Activated CD4-positive, CD25-positive, alpha-beta regulatory T cell treated with anti-CD3 and anti-CD28 coated beads, Interleukin-2, amount 50 U/mL, for 72 hours (primary cell): ENCODE data around the gene TBC1D22A.

Source experiments
- DNase-seq: peaks from one replicate; pipeline ENCODE4 v3.0.0; 2021

TBC1D22A gene

GRCh38 chr22:47005506-47006408 lies 243.3 kb downstream of the TBC1D22A start:
- DNase-seq: no peak

GRCh38 chr22:47006433-47006832 lies 244.0 kb downstream of the TBC1D22A start:
- no peak for DNase-seq

GRCh38 chr22:47006869-47007268 lies 244.4 kb downstream of the TBC1D22A start:
- no peak for DNase-seq

DNA sequence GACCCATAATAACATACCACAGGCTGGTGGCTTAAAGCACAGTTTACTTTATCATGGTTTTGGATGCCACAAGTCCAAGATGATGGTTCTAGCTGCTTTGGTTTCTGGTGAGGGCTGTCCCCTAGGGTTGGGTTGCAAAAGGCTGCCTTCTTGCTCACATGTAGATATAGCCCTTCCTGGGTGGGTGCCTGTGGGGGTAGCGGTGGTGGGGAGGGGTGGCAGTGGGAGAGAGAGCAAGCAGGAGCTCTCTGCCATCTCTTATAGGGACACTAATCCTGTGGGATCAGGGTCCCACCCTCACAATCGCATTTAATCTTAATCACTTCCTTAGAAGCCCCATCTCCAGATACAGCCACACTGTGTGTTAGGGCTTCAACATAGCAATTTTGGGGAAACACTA lies 245.0 kb downstream of the TBC1D22A start:
- DNase-seq: no peak

DNA sequence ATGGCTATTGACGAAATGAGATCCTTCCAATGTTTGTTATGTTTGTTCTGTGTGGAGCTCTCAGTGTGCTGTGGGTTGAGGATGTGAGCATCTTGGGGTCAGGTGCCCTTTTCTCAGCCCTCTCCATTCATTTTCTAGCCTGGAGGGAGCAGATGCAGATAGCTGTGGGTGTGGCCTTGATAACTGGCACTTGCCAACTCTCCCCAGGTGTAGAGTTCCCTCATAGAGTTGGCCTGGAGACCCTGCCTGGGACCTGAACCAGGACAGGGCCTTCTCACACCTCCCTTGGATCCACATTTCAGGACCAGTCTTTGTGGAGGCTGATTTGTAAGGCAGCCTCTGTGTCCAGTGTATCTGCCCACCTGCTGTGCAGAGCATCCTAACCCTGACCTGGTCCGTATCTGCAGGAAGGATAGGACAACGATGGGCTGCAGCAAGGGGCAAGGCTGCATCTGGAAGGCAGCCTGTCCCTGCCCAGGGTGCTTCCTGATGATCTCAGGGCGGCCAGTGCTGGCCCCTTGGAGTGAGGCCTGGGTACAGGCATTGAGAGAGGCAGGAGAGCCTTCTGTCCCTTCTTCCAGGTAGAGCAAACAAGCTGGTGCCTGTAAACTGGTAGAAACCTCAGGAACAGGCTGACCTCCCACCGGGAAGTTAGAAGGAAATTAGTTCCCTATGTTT lies 245.9 kb downstream of the TBC1D22A start:
- DNase-seq: no peak

- no peak for DNase-seq
These were observed 247.1 kb downstream of the TBC1D22A start for GRCh38 chr22:47009304-47010101.

DNA sequence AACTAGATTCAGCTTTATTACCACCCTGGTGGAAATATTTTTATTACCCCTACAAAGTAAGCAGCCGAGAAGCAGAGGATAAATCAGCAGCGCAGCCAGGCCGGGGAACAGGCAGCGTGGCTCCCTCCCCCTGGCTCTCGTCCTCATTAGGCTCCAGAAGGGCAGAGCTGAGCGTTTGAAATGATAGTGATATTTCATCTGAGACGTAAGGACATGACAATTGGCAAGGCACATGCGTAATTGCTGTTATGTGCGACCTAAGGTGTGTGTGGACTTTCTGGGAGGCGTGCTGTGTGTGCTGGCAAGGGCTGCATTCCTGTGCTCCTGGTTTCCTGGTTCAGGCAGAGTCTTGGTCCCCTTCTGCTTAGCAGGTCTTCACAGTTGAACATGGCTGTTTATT lies 247.8 kb downstream of the TBC1D22A start:
- DNase-seq: no peak

DNA sequence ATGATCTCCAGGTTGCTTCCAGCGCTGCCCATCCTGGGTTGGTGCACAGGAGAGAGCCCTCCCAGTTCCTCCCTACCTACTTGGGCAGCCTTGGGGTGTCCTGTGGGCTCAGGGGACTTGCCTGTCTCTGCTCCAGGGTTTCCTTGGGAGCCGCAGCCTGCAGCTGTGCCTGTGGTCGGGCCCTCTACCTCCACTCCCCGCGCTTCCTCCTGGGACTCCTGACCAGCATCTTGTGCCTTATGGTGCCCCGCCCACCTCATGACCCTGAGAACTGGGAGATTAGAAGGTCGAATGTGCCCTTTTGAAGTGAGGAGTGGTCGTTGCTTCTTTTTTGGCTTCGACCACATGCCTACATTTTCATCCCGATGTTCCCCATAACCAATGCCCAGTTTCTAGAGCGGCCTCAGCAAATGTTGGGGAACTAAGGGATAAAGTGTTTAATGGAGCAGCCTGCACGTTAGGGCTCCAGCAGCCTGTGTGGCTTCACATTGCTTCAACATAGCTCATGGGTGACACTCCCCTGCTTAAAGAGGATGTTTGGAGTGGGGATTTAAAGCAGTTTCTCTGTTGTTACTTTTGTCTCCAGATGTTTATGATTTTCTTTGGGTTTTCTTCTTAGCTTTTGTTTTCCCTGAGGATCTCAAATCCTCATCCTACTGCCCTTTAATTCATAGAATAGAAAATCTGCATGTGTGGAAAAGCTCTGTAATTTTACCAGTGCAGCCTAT lies 248.8 kb downstream of the TBC1D22A start:
- no peak for DNase-seq

- no peak for DNase-seq
These were observed 249.4 kb downstream of the TBC1D22A start for GRCh38 chr22:47011859-47012258.

- DNase-seq: no peak
These were observed 250.3 kb downstream of the TBC1D22A start for GRCh38 chr22:47012589-47013370.

DNA sequence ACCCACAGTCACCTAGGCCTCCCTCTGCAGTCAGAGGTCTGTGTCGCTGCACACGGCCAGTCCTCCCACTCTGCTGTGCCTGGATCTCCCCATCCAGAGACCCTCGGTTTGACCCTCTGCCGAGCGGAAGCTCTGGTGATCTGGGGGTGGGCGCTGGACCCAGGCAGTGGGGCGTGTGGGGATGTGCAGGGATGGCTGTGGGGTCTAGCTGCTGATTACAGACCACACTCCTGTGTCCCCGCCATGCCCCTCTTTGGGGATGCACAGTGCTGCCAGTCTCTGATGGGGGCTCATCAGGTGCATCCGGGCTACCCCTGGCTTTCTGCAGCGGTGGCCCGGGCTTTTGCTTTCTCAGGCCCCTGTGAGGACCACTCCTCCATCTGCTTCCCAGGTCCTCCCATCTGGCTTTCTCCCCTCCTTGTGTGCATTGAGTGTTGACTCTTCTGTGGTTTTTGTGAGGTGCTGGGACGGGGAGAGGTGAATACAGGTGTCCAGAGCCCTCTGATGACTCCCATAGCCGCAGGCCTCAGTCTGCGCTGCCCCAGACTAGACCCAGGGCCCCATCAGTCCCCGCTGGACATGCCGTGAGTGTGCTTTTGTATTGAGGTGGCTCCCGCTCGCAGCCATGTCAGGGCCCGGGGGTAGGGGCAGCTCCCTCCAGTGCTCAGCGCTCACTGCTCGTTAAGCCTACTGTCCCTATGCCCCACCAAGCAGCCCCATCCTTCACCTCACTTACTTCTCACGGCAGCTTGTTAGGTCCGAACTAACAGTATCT lies 251.6 kb downstream of the TBC1D22A start:
- DNase-seq: no peak

DNA sequence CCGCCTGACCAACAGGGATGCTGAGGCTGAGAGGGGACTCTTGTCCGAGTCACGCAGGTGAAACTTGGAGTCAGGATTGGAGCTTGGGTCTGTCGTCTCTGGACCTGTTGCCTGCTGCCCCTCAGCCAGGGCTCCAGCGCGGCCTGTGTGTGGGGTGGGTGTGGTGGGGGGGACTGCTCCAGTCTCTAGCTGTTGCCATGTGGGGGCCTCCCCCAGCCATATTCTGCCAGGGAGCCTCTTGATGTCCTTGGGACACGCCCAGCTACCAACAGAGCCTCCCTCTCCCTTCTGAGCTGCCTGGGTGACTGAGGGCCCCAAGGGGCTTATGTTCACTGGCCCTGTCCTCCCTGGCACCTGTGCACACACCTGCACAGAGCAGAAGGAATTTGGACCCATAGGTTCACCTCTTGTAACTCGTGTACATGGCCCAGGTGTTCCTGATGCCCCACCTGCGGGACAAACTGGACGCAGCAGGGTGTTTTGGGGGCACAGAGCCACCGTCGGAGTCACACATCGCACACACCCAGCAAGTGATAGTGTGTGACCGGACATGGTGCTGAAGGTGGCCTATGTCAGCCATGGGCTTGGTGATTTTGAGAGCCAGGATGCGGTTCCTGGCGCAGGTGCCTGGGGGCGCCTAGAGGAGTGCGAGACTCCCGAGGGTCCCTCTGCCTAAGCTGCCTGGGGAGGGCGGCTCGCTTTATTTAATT lies 252.3 kb downstream of the TBC1D22A start:
- no peak for DNase-seq

- no peak for DNase-seq
These were observed 253.2 kb downstream of the TBC1D22A start for GRCh38 chr22:47015589-47016178.

GRCh38 chr22:47016631-47017030 lies 254.2 kb downstream of the TBC1D22A start:
- no peak for DNase-seq

DNA sequence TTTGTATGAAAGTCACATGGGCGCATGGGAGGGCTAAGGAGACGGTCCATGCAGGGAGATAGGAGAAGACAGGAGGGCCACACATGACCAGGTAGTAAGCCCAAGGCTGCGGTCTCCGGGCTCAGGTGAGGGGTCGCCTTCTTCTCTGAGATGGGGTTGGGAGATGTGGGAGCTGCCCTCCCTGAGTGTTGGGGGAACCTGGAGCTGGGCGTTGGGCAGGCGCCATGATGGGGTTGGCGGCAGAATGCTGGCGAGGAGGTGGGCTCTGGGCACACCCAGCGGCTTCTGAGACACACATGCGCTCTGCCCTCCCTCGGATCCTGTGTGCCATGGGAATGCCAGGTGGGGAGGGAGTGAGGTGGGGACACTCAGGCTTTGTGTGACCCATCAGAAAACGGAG lies 254.8 kb downstream of the TBC1D22A start:
- no peak for DNase-seq

- no peak for DNase-seq
These were observed 255.8 kb downstream of the TBC1D22A start for GRCh38 chr22:47018010-47018910.

GRCh38 chr22:47019012-47019790 lies 256.8 kb downstream of the TBC1D22A start:
- no peak for DNase-seq

DNA sequence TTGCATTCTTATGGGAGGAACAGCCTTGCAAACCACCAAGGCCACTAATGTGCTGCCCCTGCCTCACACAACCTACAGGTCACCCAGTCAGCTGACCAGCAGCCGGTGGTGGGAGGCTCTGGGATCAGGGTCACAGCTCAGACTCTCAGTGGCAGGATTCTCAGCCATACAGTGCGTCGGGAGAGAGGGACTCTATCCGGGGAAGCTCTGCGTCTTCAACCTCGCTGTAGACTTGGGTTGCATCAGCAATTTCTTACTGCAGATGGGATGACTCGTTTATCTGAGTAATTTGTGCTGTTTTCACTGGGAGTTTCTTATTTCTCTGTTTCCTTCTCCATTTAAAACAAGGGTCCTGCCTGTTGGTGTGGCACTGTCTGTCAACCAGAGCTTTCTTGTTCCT lies 257.7 kb downstream of the TBC1D22A start:
- no peak for DNase-seq
